Middle frontal gyrus (tissue), 1 donor: ENCODE measurements around the gene LAG3.
A peak's percentile ranks its signal among the peaks of the same experiment; 100 is the strongest.
"Not testable (repeated sequence)": the region's sequence is repeated elsewhere in the genome, so short reads cannot be mapped to it uniquely, and the experiment has no call there.

Experiments
- DNase-seq: peaks from one replicate; pipeline ENCODE4 v3.0.0-alpha.2; 2015; ENCODE audit warnings: low spot score; ENCODE audit errors: extremely low spot score

The LAG3 gene

GRCh38 chr12:6772331-6772695 lies at the start of gene LAG3:
LAG3 (plus strand) TSS chr12:6772520; CDS start chr12:6772853, 333 bp downstream.
- DNase-seq = no peak

GRCh38 chr12:6722863-6723262 lies 49.5 kb upstream of the LAG3 start:
- DNase-seq = no peak

GRCh38 chr12:6723607-6724408 lies 48.5 kb upstream of the LAG3 start, which contains the start of gene COPS7A:
COPS7A (plus strand) TSS chr12:6724046; CDS start chr12:6724657, 611 bp downstream.
- DNase-seq = peak; percentile 97

GRCh38 chr12:6724409-6724797 lies 47.9 kb upstream of the LAG3 start:
- DNase-seq = no peak

GRCh38 chr12:6725350-6725749 lies 47.0 kb upstream of the LAG3 start:
- DNase-seq = no peak

GRCh38 chr12:6729186-6729585 lies 43.1 kb upstream of the LAG3 start:
- DNase-seq = no peak

GRCh38 chr12:6730169-6730568 lies 42.2 kb upstream of the LAG3 start:
- no peak for DNase-seq

- DNase-seq = no peak
Measured at GRCh38 chr12:6734506-6735387, 37.6 kb upstream of the LAG3 start.

- DNase-seq = no peak
Measured at GRCh38 chr12:6735448-6736191, 36.7 kb upstream of the LAG3 start.

GRCh38 chr12:6736754-6737153 lies 35.6 kb upstream of the LAG3 start:
- no peak for DNase-seq

GRCh38 chr12:6742080-6742479 lies 30.2 kb upstream of the LAG3 start:
- not testable (repeated sequence) for DNase-seq

- no peak for DNase-seq
Measured at GRCh38 chr12:6742834-6743233, 29.5 kb upstream of the LAG3 start.

- not testable (repeated sequence) for DNase-seq
Measured at GRCh38 chr12:6743300-6743699, 29.0 kb upstream of the LAG3 start.

GRCh38 chr12:6745741-6746525 lies 26.4 kb upstream of the LAG3 start:
- DNase-seq = no peak

- DNase-seq = no peak
Measured at GRCh38 chr12:6747216-6747615, 25.1 kb upstream of the LAG3 start.

- no peak for DNase-seq
Measured at GRCh38 chr12:6748761-6749160, 23.6 kb upstream of the LAG3 start.

GRCh38 chr12:6750506-6750905 lies 21.8 kb upstream of the LAG3 start:
- DNase-seq = no peak

- no peak for DNase-seq
Measured at GRCh38 chr12:6751767-6752166, 20.6 kb upstream of the LAG3 start.

GRCh38 chr12:6752167-6752920 lies 20.0 kb upstream of the LAG3 start:
- DNase-seq = peak; percentile 29
